ENCODE measurements around the gene UQCR10.

DNA sequence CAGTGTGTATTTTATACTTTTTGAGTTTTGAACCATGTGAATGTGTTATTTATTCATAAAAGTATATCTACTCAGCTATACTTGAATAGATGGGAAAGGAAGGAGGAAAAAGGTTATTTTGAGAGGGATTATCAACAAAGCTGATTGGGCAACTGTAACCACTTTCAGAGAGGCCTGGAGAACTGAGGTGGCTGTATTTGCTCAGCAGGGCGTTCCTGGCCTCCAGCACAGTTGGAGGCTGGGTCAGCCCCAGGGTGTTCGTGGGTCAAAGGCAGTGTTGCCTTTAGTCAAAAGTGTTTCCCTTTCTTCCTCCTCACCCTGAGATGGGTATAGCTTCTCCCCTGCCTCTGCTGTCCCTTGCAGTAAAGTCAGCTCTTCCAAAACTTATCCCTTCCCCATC is 44.2 kb downstream of the UQCR10 start:
- TF ChIP-seq, protein P1, sequence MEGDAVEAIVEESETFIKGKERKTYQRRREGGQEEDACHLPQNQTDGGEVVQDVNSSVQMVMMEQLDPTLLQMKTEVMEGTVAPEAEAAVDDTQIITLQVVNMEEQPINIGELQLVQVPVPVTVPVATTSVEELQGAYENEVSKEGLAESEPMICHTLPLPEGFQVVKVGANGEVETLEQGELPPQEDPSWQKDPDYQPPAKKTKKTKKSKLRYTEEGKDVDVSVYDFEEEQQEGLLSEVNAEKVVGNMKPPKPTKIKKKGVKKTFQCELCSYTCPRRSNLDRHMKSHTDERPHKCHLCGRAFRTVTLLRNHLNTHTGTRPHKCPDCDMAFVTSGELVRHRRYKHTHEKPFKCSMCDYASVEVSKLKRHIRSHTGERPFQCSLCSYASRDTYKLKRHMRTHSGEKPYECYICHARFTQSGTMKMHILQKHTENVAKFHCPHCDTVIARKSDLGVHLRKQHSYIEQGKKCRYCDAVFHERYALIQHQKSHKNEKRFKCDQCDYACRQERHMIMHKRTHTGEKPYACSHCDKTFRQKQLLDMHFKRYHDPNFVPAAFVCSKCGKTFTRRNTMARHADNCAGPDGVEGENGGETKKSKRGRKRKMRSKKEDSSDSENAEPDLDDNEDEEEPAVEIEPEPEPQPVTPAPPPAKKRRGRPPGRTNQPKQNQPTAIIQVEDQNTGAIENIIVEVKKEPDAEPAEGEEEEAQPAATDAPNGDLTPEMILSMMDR (IDR thresholded peaks at IDR 0.05 in 4 of 5, conservative IDR thresholded peaks at IDR 0.05 in 1 of 5), result no peak
- TF ChIP-seq POLR2A (IDR thresholded peaks at IDR 0.05), result no peak

All from gastrocnemius medialis (tissue), 4 donors.